22Rv1 (cell line): ENCODE measurements around the gene TXLNA.

ENCODE experiments used
- H3K27ac ChIP-seq: fragments of 450-650 bp; 2 replicates; pipeline ENCODE4 v1.5.1; 2017
- ZFX ChIP-seq: fragments of 450-650 bp; IDR thresholded peaks from 2 replicates; pipeline ENCODE4 v1.6.1; 2017; ENCODE audit warnings: antibody characterized with exemption, borderline replicate concordance
- TF ChIP-seq, protein P1 (sequence below): fragments of 450-650 bp; IDR thresholded peaks from 2 replicates; pipeline ENCODE4 v1.5.1; 2017; ENCODE audit warnings: mild to moderate bottlenecking

The TXLNA gene

DNA sequence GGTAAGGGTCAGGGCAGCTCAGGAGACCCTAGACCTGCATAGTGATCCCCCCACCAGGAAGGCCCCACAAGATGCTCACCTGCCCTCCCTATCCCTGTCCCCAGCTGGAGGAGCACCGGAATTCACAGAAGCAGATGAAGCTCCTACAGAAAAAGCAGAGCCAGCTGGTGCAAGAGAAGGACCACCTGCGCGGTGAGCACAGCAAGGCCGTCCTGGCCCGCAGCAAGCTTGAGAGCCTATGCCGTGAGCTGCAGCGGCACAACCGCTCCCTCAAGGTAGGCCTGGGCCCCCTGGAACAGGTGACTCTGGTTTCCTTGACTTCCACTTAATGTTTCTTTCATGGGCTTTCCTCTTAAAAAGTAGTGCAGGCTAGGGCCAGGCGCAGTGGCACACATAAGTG, 8.4 kb downstream of the TXLNA start:
- H3K27ac ChIP-seq, result no peak overlapping the region

DNA sequence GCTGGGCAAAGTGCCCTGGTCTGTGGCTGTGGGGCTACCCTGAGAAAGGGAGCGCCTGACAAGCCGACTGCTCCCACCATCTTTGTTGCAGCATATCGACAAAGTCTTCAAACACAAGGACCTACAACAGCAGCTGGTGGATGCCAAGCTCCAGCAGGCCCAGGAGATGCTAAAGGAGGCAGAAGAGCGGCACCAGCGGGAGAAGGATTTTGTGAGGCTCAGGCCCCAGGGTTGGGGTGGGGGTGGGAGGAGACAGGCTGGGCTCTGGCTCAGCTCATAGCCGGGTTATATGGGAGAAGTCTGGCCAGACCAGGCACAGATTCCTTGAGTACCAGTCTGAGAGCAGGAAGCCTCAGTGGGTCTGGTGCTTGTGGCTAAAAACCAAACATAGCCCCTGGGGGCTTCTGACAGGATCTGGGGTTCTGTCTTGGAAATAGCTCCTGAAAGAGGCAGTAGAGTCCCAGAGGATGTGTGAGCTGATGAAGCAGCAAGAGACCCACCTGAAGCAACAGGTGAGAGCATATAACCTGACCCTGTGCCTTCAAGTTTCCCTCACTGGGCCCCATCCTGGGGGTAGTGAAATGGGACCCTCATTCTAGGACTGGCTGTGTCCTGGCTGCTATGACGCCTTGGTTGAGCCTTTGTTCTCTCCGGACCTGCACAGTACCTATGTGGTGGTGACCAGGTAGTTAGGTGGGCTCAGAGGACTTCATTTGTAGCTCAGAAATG, 12.9 kb downstream of the TXLNA start:
- no peak for TF ChIP-seq ZFX
- TF ChIP-seq, protein P1, sequence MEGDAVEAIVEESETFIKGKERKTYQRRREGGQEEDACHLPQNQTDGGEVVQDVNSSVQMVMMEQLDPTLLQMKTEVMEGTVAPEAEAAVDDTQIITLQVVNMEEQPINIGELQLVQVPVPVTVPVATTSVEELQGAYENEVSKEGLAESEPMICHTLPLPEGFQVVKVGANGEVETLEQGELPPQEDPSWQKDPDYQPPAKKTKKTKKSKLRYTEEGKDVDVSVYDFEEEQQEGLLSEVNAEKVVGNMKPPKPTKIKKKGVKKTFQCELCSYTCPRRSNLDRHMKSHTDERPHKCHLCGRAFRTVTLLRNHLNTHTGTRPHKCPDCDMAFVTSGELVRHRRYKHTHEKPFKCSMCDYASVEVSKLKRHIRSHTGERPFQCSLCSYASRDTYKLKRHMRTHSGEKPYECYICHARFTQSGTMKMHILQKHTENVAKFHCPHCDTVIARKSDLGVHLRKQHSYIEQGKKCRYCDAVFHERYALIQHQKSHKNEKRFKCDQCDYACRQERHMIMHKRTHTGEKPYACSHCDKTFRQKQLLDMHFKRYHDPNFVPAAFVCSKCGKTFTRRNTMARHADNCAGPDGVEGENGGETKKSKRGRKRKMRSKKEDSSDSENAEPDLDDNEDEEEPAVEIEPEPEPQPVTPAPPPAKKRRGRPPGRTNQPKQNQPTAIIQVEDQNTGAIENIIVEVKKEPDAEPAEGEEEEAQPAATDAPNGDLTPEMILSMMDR, result no peak
- H3K27ac ChIP-seq, result no peak overlapping the region

More for the DNA sequence above, 8.4 kb downstream of the TXLNA start:
- TF ChIP-seq, protein P1, result no peak
- TF ChIP-seq ZFX, result no peak

DNA sequence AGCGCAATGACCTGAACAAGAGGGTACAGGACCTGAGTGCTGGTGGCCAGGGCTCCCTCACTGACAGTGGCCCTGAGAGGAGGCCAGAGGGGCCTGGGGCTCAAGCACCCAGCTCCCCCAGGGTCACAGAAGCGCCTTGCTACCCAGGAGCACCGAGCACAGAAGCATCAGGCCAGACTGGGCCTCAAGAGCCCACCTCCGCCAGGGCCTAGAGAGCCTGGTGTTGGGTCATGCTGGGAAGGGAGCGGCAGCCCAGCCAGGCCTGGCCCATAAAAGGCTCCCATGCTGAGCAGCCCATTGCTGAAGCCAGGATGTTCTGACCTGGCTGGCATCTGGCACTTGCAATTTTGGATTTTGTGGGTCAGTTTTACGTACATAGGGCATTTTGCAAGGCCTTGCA, 15.5 kb downstream of the TXLNA start:
- no peak overlapping the region for H3K27ac ChIP-seq
- no peak for TF ChIP-seq ZFX
- TF ChIP-seq, protein P1, result no peak

DNA sequence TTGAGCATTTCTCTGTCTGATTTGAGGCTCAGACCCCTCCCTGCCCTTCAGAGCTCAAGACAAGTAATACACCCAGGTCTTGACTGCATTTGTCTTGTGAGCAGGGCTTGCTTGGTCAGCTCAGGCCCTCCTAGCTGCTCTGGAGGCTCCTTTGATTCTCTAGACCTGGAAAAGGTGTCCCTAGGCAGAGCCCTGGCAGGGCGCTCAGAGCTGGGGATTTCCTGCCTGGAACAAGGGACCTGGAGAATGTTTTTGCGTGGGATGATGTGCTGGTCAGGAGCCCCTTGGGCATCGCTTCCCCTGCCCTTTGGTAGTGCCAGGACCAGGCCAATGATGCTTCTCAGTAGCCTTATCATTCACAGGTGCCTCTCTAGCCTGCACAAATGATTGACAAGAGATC, 16.1 kb downstream of the TXLNA start:
- no peak overlapping the region for H3K27ac ChIP-seq
- no peak for TF ChIP-seq ZFX
- TF ChIP-seq, protein P1, result no peak

DNA sequence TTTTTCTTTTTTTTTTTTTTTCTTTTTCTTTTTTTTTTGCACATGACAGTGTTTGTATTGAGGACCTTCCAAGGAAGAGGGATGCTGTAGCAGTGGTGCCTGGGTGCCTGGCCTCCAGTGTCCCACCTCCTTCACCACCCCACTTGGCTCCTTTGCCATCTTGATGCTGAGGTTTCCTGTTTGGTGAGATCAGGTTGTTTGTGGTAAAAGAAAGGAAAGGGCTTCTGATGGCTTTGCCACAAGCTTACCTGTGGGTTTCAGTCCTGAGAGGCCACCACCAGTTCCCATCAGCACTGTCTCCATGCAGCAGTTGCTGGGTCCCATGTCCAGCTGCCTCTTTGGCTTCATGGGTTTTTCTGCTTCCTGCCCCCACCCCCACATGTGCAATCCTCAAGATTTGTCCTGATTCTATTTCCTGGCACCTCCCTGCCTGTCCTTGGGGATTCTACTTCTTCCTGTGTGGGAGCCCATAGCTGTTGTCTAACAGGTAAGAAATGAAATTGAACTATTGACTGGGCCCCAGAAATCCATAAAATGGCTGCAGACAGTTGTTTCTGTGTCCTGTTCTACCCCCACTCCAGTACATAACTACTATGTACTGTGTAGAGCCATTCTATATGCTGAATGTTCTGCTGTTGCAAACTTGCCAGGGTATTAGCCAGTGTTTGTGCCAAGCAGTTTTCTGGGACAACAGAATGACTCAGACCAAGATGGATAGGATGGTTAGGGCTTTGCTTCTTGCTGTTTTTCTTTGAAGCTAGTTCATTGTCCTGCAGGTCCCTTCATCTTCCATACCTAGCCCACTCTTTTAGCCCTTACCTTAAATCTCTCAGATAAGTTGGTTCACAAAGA, 16.7 kb downstream of the TXLNA start:
- no peak for TF ChIP-seq ZFX
- TF ChIP-seq, protein P1, result no peak
- no peak overlapping the region for H3K27ac ChIP-seq

DNA sequence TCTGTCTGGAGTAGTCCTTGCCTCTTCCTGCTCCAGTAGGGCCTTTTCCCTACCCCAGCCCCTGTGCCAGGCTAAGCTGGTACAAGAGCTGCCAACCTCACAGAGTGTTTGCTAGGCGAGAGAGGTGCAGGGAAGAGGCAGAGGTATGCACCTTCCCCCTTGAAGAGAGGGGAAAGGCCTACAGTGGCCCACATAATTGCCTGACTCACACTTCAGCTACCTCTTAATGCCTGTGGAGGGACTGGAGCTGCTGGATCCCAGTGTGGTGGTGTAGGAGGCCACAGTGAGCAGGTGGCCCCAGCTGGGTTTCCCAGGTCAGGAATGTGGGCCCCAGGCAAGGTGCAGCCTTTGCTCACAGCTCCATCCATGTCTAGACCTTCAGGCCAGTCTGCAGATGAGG, 17.6 kb downstream of the TXLNA start:
- TF ChIP-seq, protein P1, result no peak
- TF ChIP-seq ZFX, result no peak

DNA sequence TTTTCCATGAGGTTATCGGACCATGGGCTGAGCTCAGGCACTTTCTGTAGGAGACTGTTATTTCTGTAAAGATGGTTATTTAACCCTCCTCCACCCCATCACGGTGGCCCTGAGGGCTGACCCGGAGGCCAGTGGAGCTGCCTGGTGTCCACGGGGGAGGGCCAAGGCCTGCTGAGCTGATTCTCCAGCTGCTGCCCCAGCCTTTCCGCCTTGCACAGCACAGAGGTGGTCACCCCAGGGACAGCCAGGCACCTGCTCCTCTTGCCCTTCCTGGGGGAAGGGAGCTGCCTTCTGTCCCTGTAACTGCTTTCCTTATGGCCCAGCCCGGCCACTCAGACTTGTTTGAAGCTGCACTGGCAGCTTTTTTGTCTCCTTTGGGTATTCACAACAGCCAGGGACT, 18.4 kb downstream of the TXLNA start:
- H3K27ac ChIP-seq, result peak overlapping the region; percentile 80
- TF ChIP-seq, protein P1, result no peak

More for the DNA sequence above, 17.6 kb downstream of the TXLNA start:
- H3K27ac ChIP-seq, result peak overlapping the region; percentile 80
